RCC 7860 (cell line): ENCODE measurements around the gene MLLT3.

Source experiments
- DNase-seq: peaks from one replicate; pipeline ENCODE4 v3.0.0-alpha.2; 2015; ENCODE audit warnings: low spot score
- FAIRE-seq: peaks from 2 replicates; lab custom pipeline; 2012; peaks lifted over from hg19 to GRCh38; lab: Jason Lieb, UNC

The MLLT3 gene

GRCh38 chr9:20481437-20481836 is 140.9 kb downstream of the MLLT3 start:
- DNase-seq (no peak), FAIRE-seq (no peak)

- no peak for FAIRE-seq
- DNase-seq, result no peak
Observed at GRCh38 chr9:20480249-20480648, 142.1 kb downstream of the MLLT3 start.

- no peak for DNase-seq
- FAIRE-seq, result no peak
Observed at GRCh38 chr9:20479419-20480155, 142.7 kb downstream of the MLLT3 start.

GRCh38 chr9:20478786-20479185 is 143.5 kb downstream of the MLLT3 start:
- FAIRE-seq (no peak), DNase-seq (no peak)

GRCh38 chr9:20477940-20478620 is 144.2 kb downstream of the MLLT3 start:
- peak; percentile 13 for DNase-seq
- FAIRE-seq, result peak; percentile 30

GRCh38 chr9:20476912-20477521 is 145.3 kb downstream of the MLLT3 start:
- FAIRE-seq, result no peak
- DNase-seq, result no peak

GRCh38 chr9:20474496-20474895 is 147.8 kb downstream of the MLLT3 start:
- no peak for FAIRE-seq
- no peak for DNase-seq

- DNase-seq (no peak), FAIRE-seq (no peak)
Observed at GRCh38 chr9:20473515-20474013, 148.7 kb downstream of the MLLT3 start.

GRCh38 chr9:20472342-20473045 is 149.8 kb downstream of the MLLT3 start:
- no peak for FAIRE-seq
- DNase-seq, result no peak

GRCh38 chr9:20466328-20467008 is 155.8 kb downstream of the MLLT3 start:
- no peak for DNase-seq
- FAIRE-seq, result no peak

- no peak for DNase-seq
- FAIRE-seq, result no peak
Observed at GRCh38 chr9:20464242-20464641, 158.1 kb downstream of the MLLT3 start.

- DNase-seq (no peak), FAIRE-seq (no peak)
Observed at GRCh38 chr9:20463823-20464222, 158.5 kb downstream of the MLLT3 start.

- DNase-seq, result no peak
- FAIRE-seq, result no peak
Observed at GRCh38 chr9:20462410-20462809, 159.9 kb downstream of the MLLT3 start.

- DNase-seq (no peak), FAIRE-seq (no peak)
Observed at GRCh38 chr9:20447291-20447690, 175.0 kb downstream of the MLLT3 start.

GRCh38 chr9:20446248-20446647 is 176.1 kb downstream of the MLLT3 start:
- FAIRE-seq (no peak), DNase-seq (no peak)

GRCh38 chr9:20442461-20443319 is 179.6 kb downstream of the MLLT3 start:
- DNase-seq (no peak), FAIRE-seq (no peak)

GRCh38 chr9:20441711-20442423 is 180.4 kb downstream of the MLLT3 start:
- FAIRE-seq, result no peak

GRCh38 chr9:20441166-20441565 is 181.1 kb downstream of the MLLT3 start:
- DNase-seq (no peak), FAIRE-seq (no peak)

More at GRCh38 chr9:20441711-20442423, 180.4 kb downstream of the MLLT3 start:
- DNase-seq, result no peak

GRCh38 chr9:20437476-20437875 is 184.8 kb downstream of the MLLT3 start:
- FAIRE-seq, result no peak

More at GRCh38 chr9:20437476-20437875, 184.8 kb downstream of the MLLT3 start:
- no peak for DNase-seq
